ENCODE data around the gene TMEM134.

DNA sequence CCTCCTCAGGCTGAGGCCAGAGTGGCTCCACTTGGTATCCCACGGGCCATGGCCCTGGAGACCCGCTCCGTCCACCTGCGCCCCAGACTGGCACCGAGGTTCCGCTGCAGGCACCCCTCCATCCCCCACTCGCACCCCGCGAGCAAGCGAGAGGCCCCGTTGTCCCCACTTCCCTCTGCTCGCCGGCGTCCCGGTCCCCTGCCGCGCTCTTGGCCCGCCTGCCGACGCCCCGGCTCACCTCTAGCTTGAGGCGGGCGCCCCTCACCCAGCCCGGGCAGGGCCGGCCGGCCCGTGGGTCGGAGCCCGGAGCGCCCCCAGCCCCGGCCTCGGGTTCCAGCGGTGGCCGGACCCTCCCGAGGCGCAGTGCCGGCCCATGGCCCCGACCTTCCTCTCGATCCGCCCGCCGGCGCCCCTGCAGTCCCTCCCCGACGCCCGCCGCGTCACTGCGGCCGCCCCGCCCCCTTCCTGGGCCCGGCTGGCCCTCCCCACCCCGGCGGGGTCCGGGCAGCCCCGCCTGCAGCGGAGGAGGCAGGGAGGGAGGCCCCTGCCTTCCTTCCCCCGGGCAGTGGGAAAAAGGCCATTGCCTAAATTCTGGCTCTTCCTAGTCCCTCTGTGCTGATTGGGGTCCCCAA lies 36.0 kb upstream of the TMEM134 start, which contains the start of gene PITPNM1:
- TF ChIP-seq, protein P1, sequence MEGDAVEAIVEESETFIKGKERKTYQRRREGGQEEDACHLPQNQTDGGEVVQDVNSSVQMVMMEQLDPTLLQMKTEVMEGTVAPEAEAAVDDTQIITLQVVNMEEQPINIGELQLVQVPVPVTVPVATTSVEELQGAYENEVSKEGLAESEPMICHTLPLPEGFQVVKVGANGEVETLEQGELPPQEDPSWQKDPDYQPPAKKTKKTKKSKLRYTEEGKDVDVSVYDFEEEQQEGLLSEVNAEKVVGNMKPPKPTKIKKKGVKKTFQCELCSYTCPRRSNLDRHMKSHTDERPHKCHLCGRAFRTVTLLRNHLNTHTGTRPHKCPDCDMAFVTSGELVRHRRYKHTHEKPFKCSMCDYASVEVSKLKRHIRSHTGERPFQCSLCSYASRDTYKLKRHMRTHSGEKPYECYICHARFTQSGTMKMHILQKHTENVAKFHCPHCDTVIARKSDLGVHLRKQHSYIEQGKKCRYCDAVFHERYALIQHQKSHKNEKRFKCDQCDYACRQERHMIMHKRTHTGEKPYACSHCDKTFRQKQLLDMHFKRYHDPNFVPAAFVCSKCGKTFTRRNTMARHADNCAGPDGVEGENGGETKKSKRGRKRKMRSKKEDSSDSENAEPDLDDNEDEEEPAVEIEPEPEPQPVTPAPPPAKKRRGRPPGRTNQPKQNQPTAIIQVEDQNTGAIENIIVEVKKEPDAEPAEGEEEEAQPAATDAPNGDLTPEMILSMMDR (IDR thresholded peaks at IDR 0.05; ENCODE audit: low read depth, low read length, missing input control): no peak
- TF ChIP-seq YY1 (IDR thresholded peaks at IDR 0.05) (no peak), TAF1 (conservative IDR thresholded peaks at IDR 0.05) (no peak)
- TF ChIP-seq, protein P2, sequence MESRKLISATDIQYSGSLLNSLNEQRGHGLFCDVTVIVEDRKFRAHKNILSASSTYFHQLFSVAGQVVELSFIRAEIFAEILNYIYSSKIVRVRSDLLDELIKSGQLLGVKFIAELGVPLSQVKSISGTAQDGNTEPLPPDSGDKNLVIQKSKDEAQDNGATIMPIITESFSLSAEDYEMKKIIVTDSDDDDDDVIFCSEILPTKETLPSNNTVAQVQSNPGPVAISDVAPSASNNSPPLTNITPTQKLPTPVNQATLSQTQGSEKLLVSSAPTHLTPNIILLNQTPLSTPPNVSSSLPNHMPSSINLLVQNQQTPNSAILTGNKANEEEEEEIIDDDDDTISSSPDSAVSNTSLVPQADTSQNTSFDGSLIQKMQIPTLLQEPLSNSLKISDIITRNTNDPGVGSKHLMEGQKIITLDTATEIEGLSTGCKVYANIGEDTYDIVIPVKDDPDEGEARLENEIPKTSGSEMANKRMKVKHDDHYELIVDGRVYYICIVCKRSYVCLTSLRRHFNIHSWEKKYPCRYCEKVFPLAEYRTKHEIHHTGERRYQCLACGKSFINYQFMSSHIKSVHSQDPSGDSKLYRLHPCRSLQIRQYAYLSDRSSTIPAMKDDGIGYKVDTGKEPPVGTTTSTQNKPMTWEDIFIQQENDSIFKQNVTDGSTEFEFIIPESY (IDR thresholded peaks at IDR 0.05): no peak
